Measurements from ENCODE around the gene TMEM253.

Gene TMEM253

GRCh38 chr14:21090940-21091663 is 9.8 kb upstream of the TMEM253 start:
- DNase-seq = no peak

DNA sequence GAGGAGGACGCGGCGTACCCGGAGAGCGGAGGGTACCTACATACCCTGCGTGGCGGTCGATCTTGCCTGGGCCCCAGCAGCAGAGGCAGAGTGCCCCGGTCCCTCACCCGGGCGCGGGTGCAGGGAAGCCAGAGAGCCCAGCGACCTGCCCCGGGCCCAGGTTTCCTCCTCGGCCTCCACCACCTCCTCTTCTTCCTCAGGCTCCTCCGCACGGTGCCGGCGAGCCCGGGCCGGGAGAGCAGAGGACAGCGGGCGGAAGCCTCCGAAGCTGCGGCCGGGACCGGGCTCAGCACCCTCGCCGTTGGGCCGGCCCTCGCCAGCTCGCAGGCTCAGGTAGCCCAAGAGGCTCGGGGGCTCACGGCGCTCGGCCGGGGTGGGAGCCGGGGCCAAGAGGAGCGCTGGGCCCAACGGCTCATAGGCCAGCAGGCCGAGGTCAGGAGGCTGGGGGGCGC is 9.0 kb upstream of the TMEM253 start:
- no peak for DNase-seq

DNA sequence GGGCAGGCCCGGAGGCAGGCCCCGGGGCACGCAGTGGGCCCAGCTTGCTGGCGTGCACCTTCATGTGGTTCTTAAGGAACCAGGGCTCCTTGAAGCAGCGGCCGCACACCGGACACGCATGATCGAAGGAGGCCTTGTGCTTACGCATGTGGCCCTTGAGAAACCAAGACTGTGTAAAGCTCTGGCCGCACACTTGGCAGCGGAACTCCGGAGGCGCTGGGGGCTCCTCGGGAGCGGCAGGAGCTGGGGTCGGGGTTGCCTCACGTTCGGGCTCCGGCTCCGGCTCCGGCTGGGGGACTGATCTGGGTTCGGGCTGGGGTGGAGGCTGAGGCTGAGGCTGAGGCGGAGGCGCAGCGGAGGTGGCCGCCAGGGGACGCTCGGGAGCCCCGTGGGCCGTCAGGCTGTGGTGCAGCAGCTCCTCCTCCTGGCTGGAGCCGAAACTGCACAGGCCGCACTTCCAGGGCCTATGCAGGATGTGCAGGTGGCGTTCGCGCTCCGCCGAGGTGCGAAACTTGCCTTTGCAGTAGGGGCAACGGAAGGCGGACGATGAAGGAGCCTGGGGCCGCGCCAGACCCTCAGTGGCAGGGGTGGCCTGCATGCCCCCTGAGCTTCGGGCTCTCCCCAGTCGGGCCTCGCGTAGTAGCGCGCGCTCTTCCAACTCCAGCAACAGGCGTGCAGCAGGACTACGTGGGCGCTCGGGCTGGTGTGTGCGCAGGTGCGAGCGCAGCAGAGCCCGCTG is 8.4 kb upstream of the TMEM253 start:
- DNase-seq = peak; percentile 62

DNA sequence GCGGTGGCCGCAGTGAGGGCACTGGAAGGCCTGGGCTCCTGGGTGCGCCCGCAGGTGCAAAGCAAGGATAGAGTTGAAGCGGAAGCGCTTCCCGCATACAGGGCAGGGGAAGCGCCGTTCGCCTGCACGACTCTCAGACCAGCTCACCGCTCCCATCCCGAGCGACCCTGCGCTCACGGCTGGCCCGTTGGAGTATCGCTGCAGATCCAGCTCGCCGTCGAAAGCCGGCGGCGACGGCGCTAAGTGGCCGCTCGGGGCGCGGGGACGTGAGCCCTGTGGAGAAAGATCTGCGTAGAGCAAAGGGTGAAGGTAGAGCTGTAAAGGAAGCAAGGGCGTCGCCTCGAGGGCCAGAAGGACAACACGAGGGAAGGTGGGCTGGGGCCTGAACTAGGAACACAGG is 7.8 kb upstream of the TMEM253 start:
- no peak for DNase-seq

DNA sequence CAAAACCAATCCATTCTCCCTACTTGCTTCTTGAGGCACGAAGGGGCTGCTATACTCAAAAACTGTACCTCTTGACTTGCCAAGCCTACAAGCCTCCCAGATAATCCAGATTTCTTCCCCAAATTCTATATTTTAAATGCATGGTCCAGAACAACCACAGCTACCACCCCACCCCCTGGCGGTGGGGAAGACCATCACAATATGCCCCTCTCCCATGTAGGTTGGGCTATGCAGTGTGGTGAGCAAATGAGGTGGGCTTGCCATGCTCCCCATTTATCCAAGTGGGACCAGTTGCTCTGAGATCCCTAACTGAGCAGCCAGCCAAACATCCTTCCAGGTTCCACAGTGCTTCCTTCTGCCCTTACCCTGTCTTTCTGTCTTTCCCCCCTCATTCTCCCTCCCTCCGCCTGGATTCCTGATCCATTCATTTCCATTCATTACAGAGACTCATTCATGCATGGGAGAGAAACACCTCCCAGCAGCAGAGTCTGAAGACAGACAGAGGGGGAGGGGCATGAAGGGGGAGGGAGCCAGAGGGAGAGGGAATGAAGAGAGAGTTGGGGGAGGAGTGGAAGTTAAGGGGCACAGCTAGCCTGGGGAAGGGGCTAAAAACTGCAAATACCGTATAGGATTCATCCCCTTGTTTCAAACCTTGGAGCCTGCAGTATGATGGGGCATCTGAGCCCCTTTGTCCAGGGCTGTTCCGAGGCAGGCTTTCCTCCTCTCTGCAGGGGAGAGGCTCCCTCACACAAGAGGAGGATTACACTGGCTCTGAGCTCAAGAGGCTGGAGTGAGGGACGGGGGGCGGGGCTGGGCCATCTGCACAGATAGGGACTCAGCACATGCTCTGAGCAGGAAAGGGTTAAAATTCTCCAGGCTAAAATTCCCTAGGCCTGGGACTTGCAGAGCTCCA is 6.8 kb upstream of the TMEM253 start:
- DNase-seq = peak; percentile 28

- DNase-seq = peak; percentile 52
Measured at GRCh38 chr14:21095430-21096205, 5.2 kb upstream of the TMEM253 start.

DNA sequence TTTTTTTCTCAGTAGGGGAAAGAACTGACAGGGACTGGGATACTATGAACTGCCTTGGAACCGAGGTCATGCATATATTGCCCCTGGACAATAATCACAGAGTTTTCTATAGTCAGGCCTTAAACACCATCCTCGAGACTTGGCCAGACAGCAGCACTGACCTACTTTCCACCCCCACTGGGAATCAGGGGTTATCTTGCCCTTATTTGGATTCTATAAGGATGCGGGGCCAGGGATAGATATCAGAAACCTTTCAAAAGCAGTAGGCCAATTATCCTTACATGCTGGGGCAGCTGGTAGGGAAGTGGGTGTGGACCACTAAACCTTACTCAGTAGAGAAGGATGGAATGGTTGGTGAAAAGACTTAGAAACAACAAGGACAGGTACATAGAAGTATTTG is 4.4 kb upstream of the TMEM253 start:
- DNase-seq = no peak

- DNase-seq = no peak
Measured at GRCh38 chr14:21096978-21097635, 3.8 kb upstream of the TMEM253 start.

- DNase-seq = no peak
Measured at GRCh38 chr14:21097636-21098075, 3.2 kb upstream of the TMEM253 start.

GRCh38 chr14:21098076-21098891 is 2.6 kb upstream of the TMEM253 start, which contains the start of gene ZNF219:
ZNF219 (minus strand) TSS chr14:21098655; CDS start chr14:21093591, 5,064 bp downstream.
- peak; percentile 58 for DNase-seq

GRCh38 chr14:21098892-21099595 is 1.8 kb upstream of the TMEM253 start:
- DNase-seq = no peak

DNA sequence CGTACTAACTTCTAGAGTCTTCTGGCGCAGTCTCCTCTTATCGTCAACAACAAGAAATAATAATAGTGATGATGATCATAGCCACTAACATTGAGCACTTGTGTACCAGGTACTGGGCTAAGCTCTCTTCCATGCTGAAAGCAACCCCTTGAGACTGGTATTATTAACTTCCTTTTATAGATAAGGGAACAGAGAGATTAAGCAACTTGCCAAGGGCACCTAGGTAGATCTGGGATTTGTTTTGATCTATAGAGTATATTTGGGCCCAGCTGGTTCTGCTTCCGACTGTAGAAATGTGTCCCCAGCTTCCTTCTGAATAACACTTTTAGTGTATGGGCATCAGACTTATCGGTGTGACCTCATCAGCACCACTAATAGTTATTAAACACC is 1.3 kb upstream of the TMEM253 start:
- no peak for DNase-seq

GRCh38 chr14:21101802-21102413 is 1.0 kb downstream of the TMEM253 start:
- no peak for DNase-seq

DNA sequence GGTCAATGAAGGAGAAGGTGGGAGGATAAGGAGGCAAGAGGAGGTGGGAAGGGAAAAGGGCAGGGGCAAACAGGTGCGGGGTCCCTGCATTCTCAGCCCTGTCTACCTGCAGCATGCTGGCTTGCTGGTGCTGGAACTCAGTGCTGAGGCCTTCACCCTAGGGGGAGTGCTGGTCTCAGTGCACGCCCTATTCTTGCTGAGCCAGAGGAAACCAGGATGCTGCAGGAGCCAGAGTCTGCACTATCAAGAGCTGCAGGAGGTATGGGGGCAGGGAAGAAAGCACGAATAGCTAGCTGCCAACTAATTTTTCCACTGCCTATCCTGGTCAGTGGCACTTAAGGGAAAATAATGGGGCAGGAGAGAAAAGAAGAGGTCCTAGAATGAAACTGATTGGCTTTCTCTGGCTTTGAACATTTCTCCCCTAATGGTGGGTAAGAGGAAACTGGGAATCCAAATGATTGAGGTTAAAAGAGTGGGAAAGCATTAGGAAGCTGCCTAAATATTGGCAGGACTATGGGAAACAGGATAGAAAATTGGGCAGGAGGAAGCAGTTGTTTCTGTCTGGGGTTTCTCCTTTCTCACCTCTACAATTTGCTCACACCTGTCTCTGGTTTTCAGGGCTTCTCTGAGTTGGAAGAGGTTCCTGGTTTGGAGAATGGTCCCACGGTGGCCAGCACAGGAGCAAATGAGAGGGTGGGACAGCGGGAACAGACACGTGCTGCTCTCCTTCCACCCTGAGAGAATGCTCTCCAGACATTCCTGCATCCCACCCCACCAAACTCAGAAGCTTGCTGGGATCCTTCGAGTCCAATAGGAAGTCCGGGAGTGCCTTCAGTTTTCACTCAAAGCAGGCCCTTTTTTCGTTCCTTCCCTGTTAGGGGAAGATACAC is 1.9 kb downstream of the TMEM253 start:
- no peak for DNase-seq

DNA sequence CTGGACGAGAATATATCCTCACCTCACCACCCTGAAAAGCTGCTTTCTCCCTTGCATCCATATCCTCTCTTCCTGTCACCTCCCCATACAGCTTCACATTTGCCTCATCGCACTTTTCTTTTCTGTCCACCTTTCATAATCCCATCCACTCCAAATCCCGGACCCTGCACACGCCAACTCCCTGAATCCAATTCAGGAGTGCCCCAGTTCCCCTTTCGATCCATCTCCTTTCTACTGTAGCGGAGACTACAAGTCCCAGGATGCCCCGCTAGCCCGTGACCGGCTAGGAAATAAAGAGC is 2.5 kb downstream of the TMEM253 start:
- no peak for DNase-seq

- DNase-seq = peak; percentile 97
Measured at GRCh38 chr14:21103710-21104447, 3.0 kb downstream of the TMEM253 start.

- DNase-seq = peak; percentile 82
Measured at GRCh38 chr14:21104448-21105060, 3.7 kb downstream of the TMEM253 start.
